ENCODE data around the gene PCLO. TPM values are rescaled to one million over a fixed set of nuclear protein-coding genes. Genes with fewer than 3 reads are reported as not detected.
A peak's percentile ranks its signal among the peaks of the same experiment; 100 is the strongest.

Gene PCLO
- total and polyA plus RNA-seq, 9 of the 15 experiments (the other 6 are each of a cell fraction or from before 2014, with no cell fraction given) = under 0.01 to 0.01 TPM; not detected in 7

DNA sequence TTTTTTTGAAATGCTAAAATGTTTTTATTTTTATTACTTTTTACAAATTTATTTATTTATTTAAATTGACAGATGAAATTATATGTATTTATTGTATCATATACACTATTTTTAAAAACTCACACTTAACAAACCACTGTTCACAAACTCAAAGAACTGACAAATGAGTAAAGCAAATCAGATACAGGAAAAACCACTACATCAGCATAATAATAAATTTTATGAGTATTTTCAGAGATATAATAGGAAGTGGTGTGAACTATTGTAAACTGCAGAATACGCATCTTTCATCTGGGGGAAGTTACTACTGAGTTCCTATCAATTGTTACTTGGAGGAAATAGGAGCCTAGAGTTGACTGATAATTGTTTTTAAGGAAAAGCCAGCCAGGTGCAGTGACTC lies 150.7 kb downstream of the PCLO start (continued):
- TF ChIP-seq NCOA2 (IDR thresholded peaks at IDR 0.05; ENCODE audit: partially characterized antibody in 2 of 2) = no peak

GRCh38 chr7:83005410-83005809 lies 157.3 kb downstream of the PCLO start:
- in situ Hi-C loops (cut with MboI) (no loop called here), intact Hi-C loops (cut with micrococcal nuclease) (no loop called here)
- Histone ChIP-seq H3K9me1 (ENCODE audit: control insufficient read depth, insufficient read depth, low read length) (no peaks in the 10 kb centered on the region), H3K4me1 (replicated peaks in 1 of 2; ENCODE audit: control insufficient read depth in 2 of 2, insufficient read depth in 2 of 2, low read length in 2 of 2) (no peaks in the 10 kb centered on the region), H3K9me3 (replicated peaks; ENCODE audit: control insufficient read depth, insufficient read depth, low read depth, low read length) (no peaks in the 10 kb centered on the region; the same call in none of the 2 replicates), H3K9ac (ENCODE audit: insufficient read depth in 1 of 2, low read depth in 2 of 2, low read length in 2 of 2) (no peak overlapping the region), H3K4me2 (ENCODE audit: insufficient read depth, low read length) (no peak overlapping the region), H3K79me2 (ENCODE audit: control insufficient read depth, insufficient read depth, low read length) (no peaks in the 10 kb centered on the region), H2AFZ (ENCODE audit: low read depth, low read length) (no peak overlapping the region), H3K36me3 (ENCODE audit: control insufficient read depth, insufficient read depth, low read length) (no peaks in the 10 kb centered on the region), H3K4me3 (no peak overlapping the region), H3K27ac (ENCODE audit: extremely low read depth, low read depth, low read length) (no peak overlapping the region), H3K27me3 (ENCODE audit: control insufficient read depth in 2 of 2, insufficient read depth in 2 of 2, low read length in 2 of 2) (no peaks in the 10 kb centered on the region), H4K20me1 (replicated peaks; ENCODE audit: control insufficient read depth, insufficient read depth, low read length) (no peaks in the 10 kb centered on the region)
- no peak for ATAC-seq
- ChIA-PET CTCF (ENCODE audit: low intra/inter-chr PET ratio) (no interaction called here), POLR2A (no interaction called here)
- BruUV-seq (replicated peaks) = no TSS peak
- WGBS (ENCODE audit: insufficient coverage, low coverage, missing lambda C conversion rate) = 0% methylated on average over 1 of the region's 1 CpG
- peak in 1 of 4 experiments; percentile 3 for DNase-seq (ENCODE audit: extremely low read depth in 1 of 4, low spot score in 3 of 4)
- no peak for FAIRE-seq
- TF ChIP-seq PML (IDR thresholded peaks at IDR 0.05; ENCODE audit: low read length) (no peak), ZNF23 (CRISPR knock-in tag; IDR thresholded peaks at IDR 0.05) (no peak), ETS1 (conservative IDR thresholded peaks at IDR 0.05; ENCODE audit: control insufficient read depth, low read depth, low read length) (no peak), NR2C1 (IDR thresholded peaks at IDR 0.05) (no peak), NR2C1 (tag; IDR thresholded peaks at IDR 0.05) (no peak), SIX5 (IDR thresholded peaks at IDR 0.05; ENCODE audit: borderline replicate concordance in 1 of 2, insufficient read depth in 1 of 2, low read depth in 1 of 2, low read length in 2 of 2) (no peak), THRB (CRISPR knock-in tag; conservative IDR thresholded peaks at IDR 0.05) (no peak), CC2D1A (IDR thresholded peaks at IDR 0.05) (no peak), NCOR1 (IDR thresholded peaks at IDR 0.05) (no peak)
- TF ChIP-seq, protein P1, sequence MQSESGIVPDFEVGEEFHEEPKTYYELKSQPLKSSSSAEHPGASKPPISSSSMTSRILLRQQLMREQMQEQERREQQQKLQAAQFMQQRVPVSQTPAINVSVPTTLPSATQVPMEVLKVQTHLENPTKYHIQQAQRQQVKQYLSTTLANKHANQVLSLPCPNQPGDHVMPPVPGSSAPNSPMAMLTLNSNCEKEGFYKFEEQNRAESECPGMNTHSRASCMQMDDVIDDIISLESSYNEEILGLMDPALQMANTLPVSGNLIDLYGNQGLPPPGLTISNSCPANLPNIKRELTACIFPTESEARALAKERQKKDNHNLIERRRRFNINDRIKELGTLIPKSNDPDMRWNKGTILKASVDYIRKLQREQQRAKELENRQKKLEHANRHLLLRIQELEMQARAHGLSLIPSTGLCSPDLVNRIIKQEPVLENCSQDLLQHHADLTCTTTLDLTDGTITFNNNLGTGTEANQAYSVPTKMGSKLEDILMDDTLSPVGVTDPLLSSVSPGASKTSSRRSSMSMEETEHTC (IDR thresholded peaks at IDR 0.05) = no peak
- TF ChIP-seq, protein P2, sequence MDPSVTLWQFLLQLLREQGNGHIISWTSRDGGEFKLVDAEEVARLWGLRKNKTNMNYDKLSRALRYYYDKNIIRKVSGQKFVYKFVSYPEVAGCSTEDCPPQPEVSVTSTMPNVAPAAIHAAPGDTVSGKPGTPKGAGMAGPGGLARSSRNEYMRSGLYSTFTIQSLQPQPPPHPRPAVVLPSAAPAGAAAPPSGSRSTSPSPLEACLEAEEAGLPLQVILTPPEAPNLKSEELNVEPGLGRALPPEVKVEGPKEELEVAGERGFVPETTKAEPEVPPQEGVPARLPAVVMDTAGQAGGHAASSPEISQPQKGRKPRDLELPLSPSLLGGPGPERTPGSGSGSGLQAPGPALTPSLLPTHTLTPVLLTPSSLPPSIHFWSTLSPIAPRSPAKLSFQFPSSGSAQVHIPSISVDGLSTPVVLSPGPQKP (CRISPR knock-in tag; IDR thresholded peaks at IDR 0.05) = no peak
- TF ChIP-seq, protein P3, sequence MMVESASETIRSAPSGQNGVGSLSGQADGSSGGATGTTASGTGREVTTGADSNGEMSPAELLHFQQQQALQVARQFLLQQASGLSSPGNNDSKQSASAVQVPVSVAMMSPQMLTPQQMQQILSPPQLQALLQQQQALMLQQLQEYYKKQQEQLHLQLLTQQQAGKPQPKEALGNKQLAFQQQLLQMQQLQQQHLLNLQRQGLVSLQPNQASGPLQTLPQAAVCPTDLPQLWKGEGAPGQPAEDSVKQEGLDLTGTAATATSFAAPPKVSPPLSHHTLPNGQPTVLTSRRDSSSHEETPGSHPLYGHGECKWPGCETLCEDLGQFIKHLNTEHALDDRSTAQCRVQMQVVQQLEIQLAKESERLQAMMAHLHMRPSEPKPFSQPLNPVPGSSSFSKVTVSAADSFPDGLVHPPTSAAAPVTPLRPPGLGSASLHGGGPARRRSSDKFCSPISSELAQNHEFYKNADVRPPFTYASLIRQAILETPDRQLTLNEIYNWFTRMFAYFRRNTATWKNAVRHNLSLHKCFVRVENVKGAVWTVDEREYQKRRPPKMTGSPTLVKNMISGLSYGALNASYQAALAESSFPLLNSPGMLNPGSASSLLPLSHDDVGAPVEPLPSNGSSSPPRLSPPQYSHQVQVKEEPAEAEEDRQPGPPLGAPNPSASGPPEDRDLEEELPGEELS (CRISPR knock-in tag; IDR thresholded peaks at IDR 0.05; ENCODE audit: borderline replicate concordance) = no peak
